HG03521 (cell line): ENCODE data around the gene DISC1.
"Not testable (repeated sequence)": the region's sequence is repeated elsewhere in the genome, so short reads cannot be mapped to it uniquely, and the experiment has no call there.

Experiments
- ATAC-seq: cut with Tn5 transposase; IDR thresholded peaks from one replicate; pipeline ENCODE4 v1.9.1; 2021; ENCODE audit warnings: mild to moderate bottlenecking, moderate library complexity; ENCODE audit not compliant: unreplicated experiment

The DISC1 gene

GRCh38 chr1:231605149-231606100 is 21.2 kb upstream of the DISC1 start:
- ATAC-seq: no peak

DNA sequence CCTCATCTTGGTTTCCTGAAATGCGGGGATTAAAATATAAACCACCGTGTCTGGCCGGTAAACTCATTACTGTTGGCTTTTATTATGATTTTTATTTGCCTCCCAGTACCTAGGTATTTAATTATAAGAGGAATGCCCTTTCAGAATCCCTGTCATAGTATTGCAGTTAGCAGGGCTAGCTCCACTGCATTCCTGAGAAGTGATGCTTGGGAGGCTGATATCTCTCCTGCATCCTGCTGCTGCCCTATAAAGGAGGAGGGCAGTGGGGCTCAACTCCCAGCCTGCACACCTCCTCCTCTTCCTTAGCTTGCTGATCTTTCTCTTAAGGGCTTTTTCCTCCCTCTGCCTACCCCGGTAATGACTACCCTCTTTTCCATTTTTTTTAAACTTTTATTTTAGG is 19.9 kb upstream of the DISC1 start:
- no peak for ATAC-seq

DNA sequence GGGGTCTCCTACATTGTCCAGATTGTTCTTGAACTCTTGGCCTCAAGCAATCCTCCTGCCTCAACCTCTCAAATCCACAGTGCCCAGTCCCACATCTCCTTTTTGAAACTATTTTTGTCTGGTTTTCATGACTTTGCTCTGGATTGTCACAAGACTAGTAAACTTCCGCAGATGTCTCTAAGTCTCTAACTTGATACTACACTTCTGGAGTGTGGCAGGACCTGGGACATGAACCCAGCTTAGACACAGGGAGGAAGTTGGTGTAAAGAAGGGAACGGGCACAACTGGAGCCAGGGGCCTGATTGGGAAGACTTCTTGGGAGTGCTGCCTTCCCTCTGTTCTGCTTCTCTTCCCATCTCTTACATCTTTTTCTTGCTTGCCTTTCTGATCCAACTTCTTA is 16.2 kb upstream of the DISC1 start:
- ATAC-seq: no peak

GRCh38 chr1:231611111-231611510 is 15.5 kb upstream of the DISC1 start:
- ATAC-seq: no peak

DNA sequence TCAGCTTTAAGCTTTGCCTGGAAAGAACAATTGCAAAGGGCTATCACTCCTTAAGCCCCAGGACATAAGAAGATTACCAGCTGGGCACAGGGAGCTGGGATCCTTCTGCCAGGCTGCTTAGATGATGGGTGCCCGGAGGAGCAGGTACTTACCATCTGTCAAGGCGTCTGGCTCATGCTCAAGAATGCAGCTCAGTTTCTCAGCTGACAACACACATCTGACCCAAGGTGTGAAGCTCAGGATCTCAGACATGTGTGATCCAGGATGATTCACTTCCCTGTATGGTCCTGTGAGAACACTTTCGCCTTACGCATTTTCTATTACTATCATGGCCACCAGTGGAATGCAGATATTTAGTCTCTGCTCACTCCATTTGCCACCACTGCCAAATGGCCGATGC is 14.7 kb upstream of the DISC1 start:
- no peak for ATAC-seq

DNA sequence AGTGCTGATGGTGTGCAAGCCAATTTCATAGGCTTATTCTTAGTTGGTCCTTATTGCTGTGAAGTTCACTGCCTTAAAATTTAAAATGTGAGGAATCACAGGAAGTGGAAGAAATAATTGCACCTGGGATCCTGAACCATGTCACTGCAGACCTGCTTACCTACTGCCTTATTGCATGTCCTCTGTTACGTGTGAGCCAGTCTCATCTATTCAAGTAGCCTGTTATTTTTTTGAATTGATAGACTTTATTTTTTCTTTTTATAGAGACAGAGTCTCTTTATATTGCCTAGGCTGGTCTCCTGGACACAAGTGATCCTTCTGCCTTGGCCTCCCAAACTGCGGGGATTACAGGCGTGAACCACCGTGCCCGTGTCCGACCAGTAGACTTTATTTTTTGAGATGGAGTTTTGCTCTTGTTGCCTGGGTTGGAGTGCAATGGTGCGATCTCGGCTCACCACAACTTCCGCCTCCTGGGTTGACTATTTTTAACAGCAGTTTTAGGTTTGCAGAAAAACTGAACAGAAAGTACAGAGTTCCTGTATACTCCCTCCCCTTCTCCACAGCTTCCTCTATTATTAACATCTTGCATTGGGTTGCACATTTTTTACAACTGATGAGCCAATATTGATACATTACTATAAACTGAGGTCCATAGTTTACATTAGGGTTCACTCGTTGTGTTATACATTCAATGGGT is 14.0 kb upstream of the DISC1 start:
- ATAC-seq: peak; percentile 96

GRCh38 chr1:231613419-231614349 is 12.9 kb upstream of the DISC1 start:
- no peak for ATAC-seq

DNA sequence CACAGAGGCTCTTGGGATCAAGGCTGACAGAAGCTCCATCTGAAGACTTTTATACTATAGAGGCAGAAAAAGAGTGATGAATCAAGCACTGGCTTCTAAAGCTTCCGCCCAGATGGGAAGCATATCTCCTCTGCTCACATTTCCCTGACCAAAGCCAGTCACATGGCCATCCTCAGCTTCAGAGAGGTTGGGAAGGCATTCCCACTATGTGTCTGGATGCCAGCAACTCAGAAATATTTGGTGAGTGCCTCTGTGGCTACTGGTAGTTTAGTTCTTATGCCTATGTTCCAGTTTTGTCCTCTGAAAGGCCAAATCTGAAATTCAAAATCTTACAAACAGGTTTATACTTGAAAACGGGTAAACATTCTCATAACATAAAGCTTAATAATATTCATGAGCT is 9.9 kb upstream of the DISC1 start:
- no peak for ATAC-seq

- ATAC-seq: no peak
Measured at GRCh38 chr1:231618609-231619256, 7.9 kb upstream of the DISC1 start.

- ATAC-seq: no peak
Measured at GRCh38 chr1:231619257-231619634, 7.3 kb upstream of the DISC1 start.

GRCh38 chr1:231625042-231625441 is 1.5 kb upstream of the DISC1 start:
- not testable (repeated sequence) for ATAC-seq

- no peak for ATAC-seq
Measured at GRCh38 chr1:231625975-231626534, 535 bp upstream of the DISC1 start.

GRCh38 chr1:231626951-231627614 is 493 bp downstream of the DISC1 start:
- ATAC-seq: no peak

- ATAC-seq: no peak
Measured at GRCh38 chr1:231628207-231628876, 1.8 kb downstream of the DISC1 start.

DNA sequence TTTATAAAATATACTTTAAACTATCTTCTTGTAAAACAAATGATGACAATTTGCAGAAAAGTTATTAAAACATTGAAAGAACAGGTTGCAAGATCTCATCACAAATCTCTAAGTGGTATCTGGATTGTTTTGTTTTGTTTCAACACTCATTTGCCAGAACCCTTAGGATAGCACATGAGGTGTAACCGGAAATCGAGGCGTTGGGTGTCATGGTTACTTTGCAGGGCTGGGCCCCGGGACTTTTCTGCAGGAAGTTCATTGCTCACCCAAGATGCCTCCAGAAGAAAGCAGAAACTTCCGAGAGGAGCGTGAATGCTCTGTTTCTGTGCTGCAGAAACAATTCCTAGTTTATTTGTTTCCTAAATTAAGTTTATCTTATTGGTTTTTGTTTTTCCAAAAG is 2.5 kb downstream of the DISC1 start:
- no peak for ATAC-seq

DNA sequence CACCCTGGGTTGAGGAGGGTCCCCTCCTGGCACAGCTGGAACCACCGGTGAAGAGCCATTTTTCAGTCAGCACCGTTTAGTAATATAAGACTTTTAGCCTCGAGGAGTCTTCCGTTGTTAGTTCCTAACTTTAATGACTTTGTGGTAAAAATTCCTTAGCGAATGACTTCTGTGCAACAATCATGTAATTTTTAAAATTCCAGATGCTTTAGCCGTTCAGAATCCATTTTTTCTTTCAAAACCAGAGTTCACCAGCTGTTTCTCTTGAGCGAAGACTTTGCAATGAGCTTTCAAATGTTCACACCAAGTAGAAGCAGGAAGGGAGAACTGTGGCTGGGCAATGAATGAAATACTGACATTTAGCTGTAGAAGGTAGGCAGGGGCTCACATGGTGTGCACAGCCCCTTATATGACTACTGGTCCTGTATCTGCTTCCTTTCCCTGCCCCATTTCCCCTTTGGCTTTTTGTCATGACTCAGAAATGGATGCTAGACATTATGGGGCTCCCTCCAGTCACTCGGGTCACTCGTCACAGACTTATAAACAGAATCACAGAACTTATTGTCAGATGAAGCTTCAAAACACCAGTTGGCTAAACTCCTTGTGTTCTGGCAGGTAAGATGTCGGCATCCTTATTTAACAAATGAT is 4.1 kb downstream of the DISC1 start:
- ATAC-seq: no peak

GRCh38 chr1:231631717-231632116 is 5.1 kb downstream of the DISC1 start:
- ATAC-seq: no peak

DNA sequence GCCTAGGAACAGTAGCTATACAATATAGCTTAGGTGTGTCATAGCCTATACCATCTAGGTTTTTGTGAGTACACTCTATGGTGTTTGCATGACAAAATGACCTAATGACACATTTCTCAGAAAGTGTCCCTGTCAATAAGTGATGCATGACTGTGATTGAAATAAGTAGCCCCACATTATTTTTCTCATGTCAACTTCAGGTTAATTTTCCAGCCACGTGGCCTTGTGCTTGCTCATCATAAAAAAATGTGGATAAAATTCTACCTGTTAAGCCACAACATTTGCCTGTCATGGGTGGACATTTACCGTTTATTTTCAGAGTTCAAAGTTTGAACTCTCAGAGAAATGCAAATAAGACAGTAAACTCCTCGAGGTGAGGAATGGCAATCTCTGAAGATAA is 5.5 kb downstream of the DISC1 start:
- ATAC-seq: no peak
